ENCODE results near the gene LMX1A.

The LMX1A gene

DNA sequence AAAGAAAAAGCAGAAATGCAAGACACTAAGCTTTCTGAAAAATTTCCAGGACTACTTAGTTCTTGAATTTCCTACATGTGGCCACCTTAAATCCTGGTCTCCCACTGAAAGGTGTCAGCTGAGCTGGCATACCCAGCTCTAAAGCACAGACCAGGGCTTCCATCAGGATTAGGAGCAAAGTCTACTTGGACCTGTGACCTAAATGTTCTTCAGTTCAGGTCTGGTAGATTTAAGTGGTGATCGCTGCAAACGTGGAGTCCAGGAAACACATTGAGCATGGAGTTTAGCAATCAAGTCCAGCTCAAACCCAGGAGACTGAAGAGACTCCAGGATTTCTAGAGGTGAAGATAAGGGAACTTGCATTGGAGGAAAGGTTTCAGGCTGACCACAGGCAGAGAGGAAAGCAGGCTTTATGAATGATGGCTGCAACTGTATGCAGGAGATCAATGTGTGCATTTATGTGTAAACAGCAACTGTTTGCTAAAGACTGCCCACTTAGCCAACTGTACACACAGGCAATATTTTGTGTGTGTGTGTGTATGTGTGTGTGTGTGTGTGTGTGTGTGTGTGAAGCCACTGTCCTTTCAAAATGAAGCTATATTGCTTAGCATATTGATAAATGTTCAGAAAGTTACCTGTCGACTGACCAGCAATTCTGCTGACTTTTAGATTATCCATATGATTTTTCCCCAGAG is 75.2 kb downstream of the LMX1A start:
- no peaks in the 10 kb centered on the region for H3K9me3 ChIP-seq
- H3K4me3 ChIP-seq, result no peak overlapping the region
- H3K27ac ChIP-seq, result no peak overlapping the region
- TF ChIP-seq CTCF (IDR thresholded peaks at IDR 0.05), result no peak
- H3K4me1 ChIP-seq, result no peaks in the 10 kb centered on the region
- no peak for DNase-seq
- H3K36me3 ChIP-seq, result no peaks in the 10 kb centered on the region
- H3K27me3 ChIP-seq, result peaks cover 0 to 31% of the 10 kb centered on the region in 2 donors
- intact Hi-C loops (cut with DNase I; ENCODE audit: low total_unique reads), result no loop called here

- TF ChIP-seq CTCF (IDR thresholded peaks at IDR 0.05), result no peak
- no peak for DNase-seq
- intact Hi-C loops (cut with DNase I; ENCODE audit: low total_unique reads), result no loop called here
- no peaks in the 10 kb centered on the region for H3K36me3 ChIP-seq
- H3K4me3 ChIP-seq, result no peak overlapping the region
- no peaks in the 10 kb centered on the region for H3K4me1 ChIP-seq
- H3K27me3 ChIP-seq, result peaks cover 0 to 23% of the 10 kb centered on the region in 2 donors
- no peaks in the 10 kb centered on the region for H3K9me3 ChIP-seq
- H3K27ac ChIP-seq, result no peak overlapping the region
These were observed 76.6 kb downstream of the LMX1A start for GRCh38 chr1:165279882-165280281.

DNA sequence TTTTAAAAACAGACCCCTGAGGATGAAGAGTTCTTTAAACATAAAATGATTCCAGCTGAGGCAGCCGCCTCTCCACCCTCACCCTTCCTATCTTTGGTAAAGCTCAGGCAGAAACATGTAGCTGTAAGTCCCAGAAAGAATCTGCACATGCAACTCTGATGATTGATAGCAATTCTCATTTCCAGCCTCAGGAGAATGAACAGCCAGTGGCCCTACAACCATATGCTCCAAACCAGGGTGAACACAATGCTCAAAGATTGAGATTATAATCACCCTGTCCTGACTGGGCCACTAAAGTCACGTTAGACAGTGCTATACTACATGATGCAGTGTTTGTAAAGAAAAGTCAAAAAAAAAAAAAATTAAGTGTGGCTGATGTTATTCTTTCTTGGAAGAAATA is 80.2 kb downstream of the LMX1A start:
- Histone ChIP-seq H3K4me1 (no peaks in the 10 kb centered on the region), H3K27me3 (peaks cover 0 to 6% of the 10 kb centered on the region in 2 donors), H3K4me3 (no peak overlapping the region), H3K9me3 (no peaks in the 10 kb centered on the region), H3K36me3 (no peaks in the 10 kb centered on the region), H3K27ac (no peak overlapping the region)
- no peak for DNase-seq
- TF ChIP-seq CTCF (IDR thresholded peaks at IDR 0.05), result no peak
- intact Hi-C loops (cut with DNase I; ENCODE audit: low total_unique reads), result no loop called here

DNA sequence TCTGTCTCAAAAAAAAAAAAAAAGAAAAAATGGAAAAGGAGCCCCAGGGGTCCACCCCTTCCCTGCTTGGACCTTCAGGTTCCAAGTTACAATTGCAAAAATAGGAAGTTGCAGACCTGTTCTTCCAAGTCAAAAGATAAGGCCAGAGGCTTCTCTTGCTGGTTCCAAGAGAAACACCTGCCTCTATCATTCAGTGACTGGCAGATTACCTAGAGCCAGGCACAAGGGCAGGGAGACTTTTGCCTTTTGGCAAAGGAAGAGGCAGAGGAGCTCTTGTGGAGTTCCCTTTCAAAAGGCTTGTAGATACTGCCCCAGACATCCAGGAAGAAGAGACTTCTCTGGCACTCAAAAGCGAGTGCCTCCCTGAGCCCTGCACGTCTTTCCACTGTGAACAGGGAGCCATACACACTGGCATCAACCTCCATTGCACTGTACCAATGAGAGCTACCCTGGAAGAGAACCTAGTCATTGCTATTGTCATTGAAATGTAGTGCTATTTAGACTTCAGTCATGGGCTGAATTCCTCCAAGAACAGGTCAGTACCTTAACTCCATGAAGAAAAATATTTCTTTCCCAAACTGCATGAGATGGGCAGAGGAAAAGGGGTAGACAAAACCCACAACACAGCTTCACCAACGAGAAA is 91.2 kb downstream of the LMX1A start:
- intact Hi-C loops (cut with DNase I; ENCODE audit: low total_unique reads), result no loop called here
- DNase-seq, result no peak
- Histone ChIP-seq H3K27me3 (no peaks in the 10 kb centered on the region), H3K4me3 (no peak overlapping the region), H3K27ac (no peak overlapping the region), H3K36me3 (no peaks in the 10 kb centered on the region), H3K9me3 (no peaks in the 10 kb centered on the region), H3K4me1 (no peaks in the 10 kb centered on the region)
- no peak for TF ChIP-seq CTCF (IDR thresholded peaks at IDR 0.05)

DNA sequence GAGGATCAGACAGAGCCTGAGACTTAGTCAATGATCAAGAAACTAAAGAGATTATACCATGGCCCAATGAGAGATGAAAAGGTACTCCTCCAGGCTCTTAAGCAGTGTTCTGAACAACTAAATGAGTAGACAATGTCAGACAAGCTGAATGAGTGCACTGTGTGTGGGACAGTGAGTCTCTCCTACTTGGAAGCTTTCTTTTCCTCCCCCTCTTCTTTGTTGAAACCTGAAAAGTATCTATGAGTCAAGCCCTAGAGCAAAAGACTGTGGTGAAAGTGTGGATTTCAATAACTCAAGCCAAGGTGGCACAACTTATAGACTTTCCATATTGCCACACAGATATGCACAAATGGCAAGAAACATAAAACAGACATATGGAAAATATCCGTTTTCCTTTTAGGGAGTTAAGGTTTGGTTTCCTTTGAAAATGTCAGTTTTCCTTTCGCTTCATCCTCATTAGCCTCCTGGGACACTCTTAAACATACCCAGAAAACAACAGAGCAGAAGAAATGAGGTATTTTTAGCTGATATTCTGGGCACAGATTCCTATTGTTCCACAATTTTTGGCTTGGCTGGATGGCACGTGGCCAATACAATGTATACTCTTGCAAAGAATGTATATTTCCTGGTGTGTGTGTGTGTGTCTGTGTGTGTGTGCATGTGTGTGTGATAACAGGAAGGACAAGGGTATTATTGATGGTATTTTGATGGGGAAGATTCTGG is 96.6 kb downstream of the LMX1A start:
- Histone ChIP-seq H3K4me3 (no peak overlapping the region), H3K36me3 (no peaks in the 10 kb centered on the region), H3K27me3 (no peaks in the 10 kb centered on the region), H3K27ac (no peak overlapping the region), H3K4me1 (peaks cover 0 to 23% (median 5%) of the 10 kb centered on the region in 4 donors), H3K9me3 (no peaks in the 10 kb centered on the region)
- intact Hi-C loops (cut with DNase I; ENCODE audit: low total_unique reads), result no loop called here
- TF ChIP-seq CTCF (IDR thresholded peaks at IDR 0.05), result no peak
- no peak for DNase-seq
